ENCODE measurements around the gene GJA4. TPM values are rescaled to one million over a fixed set of nuclear protein-coding genes. Genes with fewer than 3 reads are reported as not detected.

GJA4 gene
- total RNA-seq, 1 experiment from 2014 or later: not detected

- CTCF ChIA-PET: no interaction called here
Observed at GRCh38 chr1:34749992-34750391, 42.8 kb upstream of the GJA4 start.

More at GRCh38 chr1:34749992-34750391, 42.8 kb upstream of the GJA4 start:
- intact Hi-C loops (cut with micrococcal nuclease): loop anchor here (10.0 kb wide), 1 partner anchor 1015 kb away; no protein-coding TSS in a partner anchor
- Histone ChIP-seq H3K4me3 (replicated peaks in 1 of 2; ENCODE audit: low read depth in 1 of 2, low read length in 2 of 2) (no peak overlapping the region), H3K27me3 (ENCODE audit: insufficient read depth, low read length) (no peaks in the 10 kb centered on the region), H3K27ac (ENCODE audit: low read depth, low read length) (no peak overlapping the region), H3K4me2 (ENCODE audit: low read length) (no peak overlapping the region), H3K4me1 (ENCODE audit: control insufficient read depth in 1 of 2, insufficient read depth in 2 of 2, low read length in 2 of 2) (peaks cover 8 to 21% of the 10 kb centered on the region in 2 experiments), H2AFZ (ENCODE audit: low read depth, low read length, poor library complexity, severe bottlenecking) (no peak overlapping the region), H3K36me3 (ENCODE audit: control insufficient read depth in 1 of 2, insufficient read depth in 2 of 2, low read length in 2 of 2) (no peaks in the 10 kb centered on the region), H3K79me2 (ENCODE audit: insufficient read depth, low read length) (no peaks in the 10 kb centered on the region), H3K9me2 (ENCODE audit: insufficient read depth) (no peaks in the 10 kb centered on the region), H3K9ac (ENCODE audit: low read length) (no peak overlapping the region), H4K20me1 (ENCODE audit: insufficient read depth) (no peaks in the 10 kb centered on the region), H3K9me3 (ENCODE audit: control insufficient read depth in 1 of 2, insufficient read depth in 1 of 2, low read depth in 1 of 2, low read length in 2 of 2) (no peaks in the 10 kb centered on the region)
- ChIA-PET RAD21 (ENCODE audit: low non-redundant PET in 1 of 2, low total read pairs in 2 of 2, uncharacterized antibody in 2 of 2, unreplicated experiment in 2 of 2) (no interaction called here), POLR2A (no interaction called here)
- BruUV-seq (replicated peaks): no TSS peak
- TF ChIP-seq JUND (IDR thresholded peaks at IDR 0.05): no peak
- TF ChIP-seq SRF (IDR thresholded peaks at IDR 0.05; ENCODE audit: low read depth): no peak
- no peak for TF ChIP-seq ELF1 (IDR thresholded peaks at IDR 0.05; ENCODE audit: borderline replicate concordance, low read depth)
- TF ChIP-seq FOSL1 (IDR thresholded peaks at IDR 0.05; ENCODE audit: low read depth): no peak
- TF ChIP-seq TCF7L2 (IDR thresholded peaks at IDR 0.05; ENCODE audit: borderline replicate concordance, extremely low read depth, insufficient read depth, insufficient read length): no peak
- no peak for TF ChIP-seq MAX (IDR thresholded peaks at IDR 0.05)
- no peak for TF ChIP-seq ZNF274 (IDR thresholded peaks at IDR 0.05; ENCODE audit: low read depth, low read length)
- TF ChIP-seq CTCF (IDR thresholded peaks at IDR 0.05 in 2 of 3, conservative IDR thresholded peaks at IDR 0.05 in 1 of 3; ENCODE audit: borderline replicate concordance in 1 of 3, insufficient read depth in 1 of 3, low read depth in 2 of 3, low read length in 2 of 3): no peak
- no peak for TF ChIP-seq ATF3 (IDR thresholded peaks at IDR 0.05)
- TF ChIP-seq EGR1 (IDR thresholded peaks at IDR 0.05; ENCODE audit: low read depth): no peak
- TF ChIP-seq EZH2phosphoT487 (IDR thresholded peaks at IDR 0.05; ENCODE audit: borderline replicate concordance): no peak
- TF ChIP-seq ZBTB33 (IDR thresholded peaks at IDR 0.05; ENCODE audit: extremely low read depth, insufficient replicate concordance, low read length): no peak
- TF ChIP-seq REST (IDR thresholded peaks at IDR 0.05; ENCODE audit: low read depth): no peak
- no peak for TF ChIP-seq CBX3 (IDR thresholded peaks at IDR 0.05; ENCODE audit: low read depth)
- TF ChIP-seq CEBPB (IDR thresholded peaks at IDR 0.05; ENCODE audit: low read depth): no peak
- TF ChIP-seq YY1 (IDR thresholded peaks at IDR 0.05; ENCODE audit: extremely low read depth, insufficient replicate concordance, low read depth, low read length): no peak
- TF ChIP-seq EZH2 (IDR thresholded peaks at IDR 0.05): no peak
- no peak for TF ChIP-seq SIN3A (IDR thresholded peaks at IDR 0.05; ENCODE audit: low read depth)
- TF ChIP-seq POLR2A (IDR thresholded peaks at IDR 0.05; ENCODE audit: borderline replicate concordance, extremely low read depth, insufficient read depth, insufficient read length): no peak
- ATAC-seq: no peak
- DNase-seq (ENCODE audit: low read depth, low spot score): no peak
